ENCODE data around the gene ZNF408.

Gene ZNF408

DNA sequence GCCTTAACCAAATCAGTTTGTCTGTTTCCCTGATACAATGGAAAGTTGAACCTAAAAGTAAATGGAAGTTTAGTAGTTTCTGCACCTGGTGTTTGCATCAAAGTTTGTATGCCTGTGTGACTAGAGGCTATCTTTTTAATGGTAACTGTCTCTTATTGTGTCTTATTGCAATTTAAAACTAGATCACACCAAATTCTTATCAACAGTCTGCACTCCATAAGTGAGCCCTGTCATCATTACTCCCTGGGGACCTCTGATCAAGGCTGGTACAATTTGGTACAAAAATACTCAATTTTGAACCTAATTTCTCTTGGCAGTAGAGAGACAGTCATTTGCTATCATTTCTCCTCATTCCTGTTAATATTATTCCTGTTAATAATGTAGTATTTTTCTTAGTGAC is 38.5 kb upstream of the ZNF408 start:
- no peak for TF ChIP-seq CTCF (IDR thresholded peaks at IDR 0.05; ENCODE audit: insufficient read depth, low read length, missing control alignments)
- H3K4me3 ChIP-seq (ENCODE audit: low read depth, low read length) = no peak overlapping the region
- CTCF ChIA-PET = interaction anchor here (1.0 to 1.4 kb wide), 3 partner anchors 9 to 13 kb away, joined by 4 read pairs; no protein-coding TSS in a partner anchor
- POLR2A ChIA-PET = no interaction called here
- DNase-seq (ENCODE audit: low read depth, low spot score) = no peak

GRCh38 chr11:46663277-46663940 is 37.4 kb upstream of the ZNF408 start:
- CTCF ChIA-PET = interaction anchor here (1.4 kb wide), 2 partner anchors 8 to 12 kb away, joined by 4 read pairs; no protein-coding TSS in a partner anchor
- H3K4me3 ChIP-seq (ENCODE audit: low read depth, low read length) = no peak overlapping the region
- TF ChIP-seq CTCF (IDR thresholded peaks at IDR 0.05; ENCODE audit: insufficient read depth, low read length, missing control alignments) = no peak
- DNase-seq (ENCODE audit: low read depth, low spot score) = no peak
- POLR2A ChIA-PET = interaction anchor here (0.7 kb wide), 1 partner anchor 31 kb away, joined by 3 read pairs; no protein-coding TSS in a partner anchor

- ChIA-PET CTCF (interaction anchor here (1.1 kb wide), 1 partner anchor 8 kb away, joined by 3 read pairs; no protein-coding TSS in a partner anchor), POLR2A (no interaction called here)
- H3K4me3 ChIP-seq (ENCODE audit: low read depth, low read length) = no peak overlapping the region
- no peak for DNase-seq (ENCODE audit: low read depth, low spot score)
- no peak for TF ChIP-seq CTCF (IDR thresholded peaks at IDR 0.05; ENCODE audit: insufficient read depth, low read length, missing control alignments)
Observed at GRCh38 chr11:46664612-46665011, 36.2 kb upstream of the ZNF408 start.

GRCh38 chr11:46665356-46665755 is 35.5 kb upstream of the ZNF408 start:
- CTCF ChIA-PET = interaction anchor here (1.1 kb wide), 1 partner anchor 9 kb away, joined by 3 read pairs; no protein-coding TSS in a partner anchor
- no peak for TF ChIP-seq CTCF (IDR thresholded peaks at IDR 0.05; ENCODE audit: insufficient read depth, low read length, missing control alignments)
- POLR2A ChIA-PET = no interaction called here

GRCh38 chr11:46666516-46666915 is 34.3 kb upstream of the ZNF408 start:
- DNase-seq (ENCODE audit: low read depth, low spot score) = no peak
- no peak for TF ChIP-seq CTCF (IDR thresholded peaks at IDR 0.05; ENCODE audit: insufficient read depth, low read length, missing control alignments)
- ChIA-PET CTCF (no interaction called here), POLR2A (interaction anchor here (0.6 kb wide), 1 partner anchor 496 kb away, joined by 3 read pairs; no protein-coding TSS in a partner anchor)
- no peak overlapping the region for H3K4me3 ChIP-seq (ENCODE audit: low read depth, low read length)

More at GRCh38 chr11:46665356-46665755, 35.5 kb upstream of the ZNF408 start:
- DNase-seq (ENCODE audit: low read depth, low spot score) = no peak
- H3K4me3 ChIP-seq (ENCODE audit: low read depth, low read length) = no peak overlapping the region

DNA sequence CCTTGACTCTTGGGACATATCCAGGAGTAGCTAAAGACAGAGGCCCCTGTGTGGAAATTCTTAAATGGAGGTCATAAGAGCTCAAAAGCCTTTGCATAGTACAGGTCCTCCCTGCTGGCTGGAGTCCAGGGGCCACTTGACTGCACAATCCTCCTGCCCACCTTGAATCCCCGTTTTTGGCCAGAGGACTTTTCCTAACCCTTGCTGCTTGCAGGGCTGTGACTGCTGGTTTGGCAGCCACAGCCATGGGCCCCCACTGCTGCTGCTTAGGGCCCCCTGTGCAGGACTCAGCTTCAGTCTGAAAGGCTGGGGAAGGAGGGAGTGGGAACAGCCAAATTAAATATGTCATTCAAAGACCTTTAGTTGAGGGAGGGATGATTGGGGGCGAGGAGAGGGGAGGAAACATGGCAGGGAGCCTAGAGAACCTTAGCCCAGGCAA is 33.8 kb upstream of the ZNF408 start:
- DNase-seq (ENCODE audit: low read depth, low spot score) = no peak
- CTCF ChIA-PET = no interaction called here

More for the DNA sequence above, 33.8 kb upstream of the ZNF408 start:
- POLR2A ChIA-PET = interaction anchor here (0.6 kb wide), 1 partner anchor 496 kb away, joined by 3 read pairs; no protein-coding TSS in a partner anchor
- no peak overlapping the region for H3K4me3 ChIP-seq (ENCODE audit: low read depth, low read length)
- no peak for TF ChIP-seq CTCF (IDR thresholded peaks at IDR 0.05; ENCODE audit: insufficient read depth, low read length, missing control alignments)
